Myocyte (in vitro differentiated cells): ENCODE data around the gene DNAH2. TPM values are rescaled to one million over a fixed set of nuclear protein-coding genes. Genes with fewer than 3 reads are reported as not detected.
A peak's percentile ranks its signal among the peaks of the same experiment; 100 is the strongest.

Experiments
- DNase-seq: peaks from one replicate; pipeline ENCODE4 v3.0.0-alpha.2; 2012; ENCODE audit warnings: low read depth
- total RNA-seq: library from RNA; depleted of rRNA; stranded (reverse); fragments of >200 nt; gene quantifications from 2 replicates; pipeline ENCODE4 v1.2.3, GENCODE V29; 2014

DNAH2 gene
- total RNA-seq, 1 donor from 2014 or later = 0.11 TPM

- no peak for DNase-seq
These were observed 120.0 kb downstream of the DNAH2 start for GRCh38 chr17:7837408-7838088.

- peak; percentile 86 for DNase-seq
These were observed 120.8 kb downstream of the DNAH2 start for GRCh38 chr17:7838090-7839075.

DNA sequence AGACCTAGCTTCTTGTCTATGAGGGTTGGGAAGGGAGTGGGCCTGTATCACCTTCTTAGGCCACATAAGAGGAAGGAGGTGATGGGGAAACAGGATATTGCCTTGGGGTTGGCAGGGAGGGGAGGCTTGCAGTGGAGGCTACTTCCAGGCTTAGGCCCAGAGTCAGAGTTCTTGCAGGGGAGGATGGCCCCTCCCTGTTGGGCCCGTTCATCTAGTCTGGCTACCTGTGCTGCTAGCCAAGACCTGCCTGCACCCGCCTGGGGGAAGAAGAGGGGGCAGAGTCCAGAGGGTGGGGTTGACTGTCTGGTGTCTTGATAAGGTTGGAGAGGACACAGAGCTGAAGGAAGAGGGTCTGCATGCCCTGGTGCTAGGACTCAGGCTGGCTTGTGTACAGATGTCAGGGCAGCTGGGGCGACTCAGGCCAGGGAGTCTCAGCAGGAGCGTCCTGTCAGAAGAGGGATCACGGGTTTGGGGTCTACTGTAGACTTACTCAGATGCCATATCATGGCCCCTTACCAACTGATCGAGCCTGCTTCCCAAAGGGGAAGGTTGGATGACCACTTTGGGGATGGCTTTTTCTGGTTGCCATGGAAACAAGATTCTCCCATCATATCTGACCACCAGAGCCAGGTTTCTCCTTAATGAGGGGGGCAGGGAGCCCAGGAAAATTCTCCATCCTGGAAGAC is 121.8 kb downstream of the DNAH2 start:
- DNase-seq = no peak

DNA sequence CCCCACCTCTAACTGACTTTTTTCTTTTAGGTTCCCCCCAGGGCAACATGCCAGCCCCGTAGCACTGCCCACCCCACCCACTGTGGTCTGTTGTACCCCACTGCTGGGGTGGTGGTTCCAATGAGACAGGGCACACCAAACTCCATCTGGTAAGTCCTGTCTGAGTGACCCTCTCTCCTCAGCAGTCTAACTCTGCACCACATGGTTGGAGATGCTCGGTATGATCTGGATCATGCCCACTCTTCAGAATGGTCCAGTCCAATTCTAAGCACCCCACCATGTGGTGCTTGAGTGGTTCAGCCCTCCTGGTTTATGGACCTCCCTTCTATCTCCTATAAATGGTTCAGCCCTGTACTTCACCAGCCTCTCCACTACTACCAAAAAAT is 122.3 kb downstream of the DNAH2 start:
- DNase-seq = no peak

DNA sequence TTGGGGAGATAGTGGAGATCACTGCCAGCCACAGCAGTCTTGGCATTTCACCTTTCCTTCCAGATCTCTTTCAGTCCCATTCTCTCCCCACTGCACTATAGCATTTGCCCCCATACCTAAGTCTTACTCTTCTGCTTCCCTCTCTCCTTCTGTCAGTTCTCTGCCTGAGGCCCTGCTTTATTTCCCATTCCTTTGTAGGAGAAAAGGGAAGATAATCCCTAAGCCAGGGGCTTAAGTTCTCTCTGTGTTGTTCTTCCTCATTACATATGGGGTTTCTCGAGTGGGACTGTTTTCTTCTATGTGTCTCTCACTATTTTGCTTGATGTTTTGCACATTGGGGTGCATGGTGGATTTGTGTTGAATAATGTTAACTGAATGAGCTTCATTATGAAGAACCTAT is 122.9 kb downstream of the DNAH2 start:
- DNase-seq = no peak

DNA sequence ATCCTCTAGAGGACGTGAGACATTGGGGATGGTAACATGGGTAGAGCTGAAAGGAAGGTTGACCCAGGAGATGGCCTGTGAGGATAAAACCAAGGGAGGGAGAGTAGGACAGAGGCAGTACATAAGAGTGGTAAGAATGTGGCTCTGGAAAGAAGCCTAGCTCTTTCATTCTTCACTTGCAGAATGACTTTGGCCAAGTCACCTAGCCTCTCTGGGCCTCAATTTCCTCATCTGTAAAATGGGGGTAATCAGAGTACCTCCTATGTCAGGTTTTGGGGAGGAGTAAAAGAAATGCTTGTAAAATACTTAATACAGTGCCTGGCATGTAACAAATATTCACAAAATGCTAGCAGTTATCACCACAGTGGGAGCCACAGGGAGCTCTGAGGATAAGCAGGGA is 123.3 kb downstream of the DNAH2 start:
- DNase-seq = no peak

DNA sequence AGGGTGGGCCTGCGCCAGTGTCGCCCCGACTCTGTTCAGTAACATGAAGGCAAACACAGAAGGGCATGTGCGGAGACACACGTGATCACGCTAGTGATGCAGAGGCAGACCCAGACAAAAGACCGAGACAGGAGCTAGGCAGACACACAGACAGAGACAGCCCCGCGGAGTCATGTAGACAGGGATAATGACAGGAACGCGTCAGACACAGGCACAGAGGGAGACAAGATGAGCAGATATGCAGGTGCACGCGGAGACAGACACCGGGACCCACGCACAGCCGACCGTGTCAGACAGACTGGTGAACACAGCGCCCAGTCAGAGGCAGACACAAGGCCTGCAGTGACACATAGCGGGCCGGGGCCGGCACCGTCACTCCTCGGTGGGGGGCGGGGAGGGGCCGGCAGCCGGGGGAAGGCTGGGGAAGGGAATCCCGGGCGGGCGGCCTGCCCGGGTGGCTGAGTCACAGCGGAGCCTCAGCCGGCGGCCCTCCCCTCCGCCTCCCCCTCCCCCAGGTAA is 123.9 kb downstream of the DNAH2 start:
- DNase-seq = peak; percentile 91

GRCh38 chr17:7841915-7842379 is 124.4 kb downstream of the DNAH2 start:
- DNase-seq = peak; percentile 93

- DNase-seq = peak; percentile 92
These were observed 125.1 kb downstream of the DNAH2 start for GRCh38 chr17:7842380-7843256.

GRCh38 chr17:7843257-7843535 is 125.7 kb downstream of the DNAH2 start:
- DNase-seq = peak; percentile 54

DNA sequence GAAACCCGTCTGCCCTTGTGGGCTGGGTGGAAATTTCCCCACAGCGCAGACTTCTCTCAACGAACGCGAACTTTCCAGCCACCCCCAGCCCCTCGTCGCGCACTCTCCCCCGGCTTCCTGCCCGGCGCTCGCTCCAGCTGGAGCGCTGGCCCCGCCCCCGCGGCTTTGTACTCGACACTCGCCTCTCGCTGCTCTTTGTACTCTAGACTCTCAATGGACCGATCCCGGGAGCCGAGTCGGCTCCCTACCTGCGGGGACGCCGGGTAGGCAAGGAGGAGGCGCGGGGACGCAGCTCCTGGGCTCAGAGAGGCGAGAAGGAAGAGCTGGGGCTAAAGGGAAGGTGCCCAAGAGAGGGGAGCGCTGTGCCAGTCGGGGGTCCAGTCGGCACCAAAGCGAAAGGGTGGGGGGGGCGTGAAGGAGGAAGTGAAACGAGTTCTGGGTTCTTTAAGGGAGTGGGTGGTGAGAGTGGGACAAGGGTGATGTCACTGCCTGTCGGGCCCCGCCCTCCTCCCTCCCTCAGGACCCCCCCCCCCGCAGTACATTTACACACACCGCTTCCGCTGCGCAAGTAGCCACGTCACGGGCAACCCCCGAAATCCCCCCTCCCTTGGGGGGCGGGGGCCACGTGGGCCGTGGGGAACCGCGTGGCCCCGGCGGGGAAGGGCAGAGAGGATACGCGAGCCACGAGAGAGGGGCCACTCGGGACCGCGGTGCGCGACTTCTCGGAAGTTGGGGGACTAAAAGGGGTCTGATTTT is 126.2 kb downstream of the DNAH2 start:
- peak; percentile 79 for DNase-seq

DNA sequence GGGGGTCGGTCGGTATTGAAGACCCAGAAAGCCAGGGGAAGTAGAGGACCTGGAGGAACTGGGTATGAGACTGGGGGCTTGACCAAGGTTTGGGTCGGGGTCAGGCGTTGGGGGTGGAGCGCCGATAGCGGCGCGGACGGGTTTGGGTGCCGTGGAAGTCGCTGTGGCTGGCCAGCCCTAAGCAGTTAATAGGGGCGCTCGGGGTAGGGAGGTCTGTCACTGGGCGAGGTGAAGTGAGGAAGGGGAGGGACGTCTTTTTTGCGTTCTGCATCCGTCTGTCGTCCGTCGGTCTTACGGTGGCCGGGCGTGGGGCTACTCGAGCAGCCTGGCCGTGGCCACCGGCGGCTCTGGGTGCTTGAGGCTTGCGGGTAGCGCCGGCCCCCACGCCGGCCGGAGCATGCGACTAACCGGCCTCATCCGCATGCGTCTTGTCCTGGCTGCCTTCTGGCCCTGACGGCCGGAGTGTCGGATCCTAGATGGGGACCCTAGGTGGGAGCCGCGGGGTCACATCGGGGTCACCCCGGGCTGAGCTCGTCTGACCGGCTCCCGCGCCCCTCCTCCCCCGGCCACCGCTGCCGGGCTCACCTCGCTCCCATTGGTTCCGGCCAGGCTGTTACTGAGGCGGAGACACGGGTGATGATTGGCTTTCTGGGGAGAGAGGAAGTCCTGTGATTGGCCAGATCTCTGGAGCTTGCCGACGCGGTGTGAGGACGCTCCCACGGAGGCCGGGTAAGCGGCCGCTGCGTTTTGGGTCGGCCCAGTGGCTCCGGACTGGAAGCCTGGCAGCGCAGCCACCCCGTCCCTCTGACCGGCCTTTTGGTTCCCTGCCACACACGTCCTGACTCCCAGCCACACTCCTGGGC is 127.0 kb downstream of the DNAH2 start:
- peak; percentile 97 for DNase-seq

DNA sequence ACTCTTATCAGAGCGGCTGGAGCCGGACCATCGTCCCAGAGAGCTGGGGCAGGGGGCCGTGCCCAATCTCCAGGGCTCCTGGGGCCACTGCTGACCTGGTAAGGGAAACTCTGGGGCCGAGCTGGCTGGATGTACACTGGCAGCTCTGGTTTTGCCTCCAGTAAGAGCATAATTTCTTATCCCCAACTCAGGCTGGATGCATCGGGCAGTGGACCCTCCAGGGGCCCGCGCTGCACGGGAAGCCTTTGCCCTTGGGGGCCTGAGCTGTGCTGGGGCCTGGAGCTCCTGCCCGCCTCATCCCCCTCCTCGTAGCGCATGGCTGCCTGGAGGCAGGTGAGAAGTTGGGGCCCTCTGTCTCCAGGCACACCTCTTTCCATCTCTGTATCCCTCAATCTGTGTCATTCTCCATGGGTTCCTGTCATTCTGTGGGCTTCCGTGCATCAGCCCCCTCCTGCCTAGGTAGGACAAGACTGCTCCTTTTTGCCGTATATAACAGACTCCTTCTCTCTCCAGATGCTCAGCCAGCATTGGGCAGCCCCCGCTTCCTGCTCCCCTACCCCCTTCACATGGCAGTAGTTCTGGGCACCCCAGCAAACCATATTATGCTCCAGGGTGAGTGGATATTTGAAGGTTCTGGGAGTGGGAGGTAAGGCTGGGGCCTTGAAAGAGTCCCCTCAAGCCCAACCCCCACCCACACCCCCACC is 128.0 kb downstream of the DNAH2 start:
- DNase-seq = no peak

DNA sequence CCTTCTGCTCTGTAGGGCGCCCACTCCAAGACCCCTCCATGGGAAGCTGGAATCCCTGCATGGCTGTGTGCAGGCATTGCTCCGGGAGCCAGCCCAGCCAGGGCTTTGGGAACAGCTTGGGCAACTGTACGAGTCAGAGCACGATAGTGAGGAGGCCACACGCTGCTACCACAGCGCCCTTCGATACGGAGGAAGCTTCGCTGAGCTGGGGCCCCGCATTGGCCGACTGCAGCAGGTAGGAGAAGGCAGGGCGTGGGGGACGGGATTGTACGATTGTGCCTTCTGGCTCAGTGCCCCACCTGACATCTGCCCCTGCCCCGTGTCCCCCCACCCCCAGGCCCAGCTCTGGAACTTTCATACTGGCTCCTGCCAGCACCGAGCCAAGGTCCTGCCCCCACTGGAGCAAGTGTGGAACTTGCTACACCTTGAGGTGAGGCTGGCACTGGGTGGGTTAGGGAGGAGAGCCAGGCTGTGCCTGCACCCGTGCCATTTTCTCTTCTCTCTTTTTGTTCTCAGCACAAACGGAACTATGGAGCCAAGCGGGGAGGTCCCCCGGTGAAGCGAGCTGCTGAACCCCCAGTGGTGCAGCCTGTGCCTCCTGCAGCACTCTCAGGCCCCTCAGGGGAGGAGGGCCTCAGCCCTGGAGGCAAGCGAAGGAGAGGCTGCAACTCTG is 128.7 kb downstream of the DNAH2 start:
- DNase-seq = no peak

DNA sequence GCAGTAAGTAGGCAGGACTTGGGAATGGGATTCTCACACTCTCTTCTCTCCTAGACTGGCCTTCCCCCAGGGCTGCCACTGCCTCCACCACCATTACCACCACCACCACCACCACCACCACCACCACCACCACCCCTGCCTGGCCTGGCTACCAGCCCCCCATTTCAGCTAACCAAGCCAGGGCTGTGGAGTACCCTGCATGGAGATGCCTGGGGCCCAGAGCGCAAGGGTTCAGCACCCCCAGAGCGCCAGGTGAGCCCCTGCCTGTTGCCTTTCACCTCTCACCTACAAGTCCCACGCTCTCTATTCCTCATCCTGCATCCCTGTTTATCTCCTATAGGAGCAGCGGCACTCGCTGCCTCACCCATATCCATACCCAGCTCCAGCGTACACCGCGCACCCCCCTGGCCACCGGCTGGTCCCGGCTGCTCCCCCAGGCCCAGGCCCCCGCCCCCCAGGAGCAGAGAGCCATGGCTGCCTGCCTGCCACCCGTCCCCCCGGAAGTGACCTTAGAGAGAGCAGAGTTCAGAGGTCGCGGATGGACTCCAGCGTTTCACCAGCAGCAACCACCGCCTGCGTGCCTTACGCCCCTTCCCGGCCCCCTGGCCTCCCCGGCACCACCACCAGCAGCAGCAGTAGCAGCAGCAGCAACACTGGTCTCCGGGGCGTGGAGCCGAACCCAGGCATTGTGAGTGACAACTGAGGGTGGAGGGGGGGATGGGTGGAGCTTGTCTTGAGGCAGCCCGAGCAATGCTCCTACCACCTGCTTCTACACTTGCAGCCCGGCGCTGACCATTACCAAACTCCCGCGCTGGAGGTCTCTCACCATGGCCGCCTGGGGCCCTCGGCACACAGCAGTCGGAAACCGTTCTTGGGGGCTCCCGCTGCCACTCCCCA is 129.5 kb downstream of the DNAH2 start:
- DNase-seq = no peak

DNA sequence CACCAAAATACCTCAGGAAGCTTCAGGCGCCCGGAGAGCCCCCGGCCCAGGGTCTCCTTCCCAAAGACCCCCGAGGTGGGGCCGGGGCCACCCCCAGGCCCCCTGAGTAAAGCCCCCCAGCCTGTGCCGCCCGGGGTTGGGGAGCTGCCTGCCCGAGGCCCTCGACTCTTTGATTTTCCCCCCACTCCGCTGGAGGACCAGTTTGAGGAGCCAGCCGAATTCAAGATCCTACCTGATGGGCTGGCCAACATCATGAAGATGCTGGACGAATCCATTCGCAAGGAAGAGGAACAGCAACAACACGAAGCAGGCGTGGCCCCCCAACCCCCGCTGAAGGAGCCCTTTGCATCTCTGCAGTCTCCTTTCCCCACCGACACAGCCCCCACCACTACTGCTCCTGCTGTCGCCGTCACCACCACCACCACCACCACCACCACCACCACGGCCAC is 130.6 kb downstream of the DNAH2 start:
- no peak for DNase-seq

DNA sequence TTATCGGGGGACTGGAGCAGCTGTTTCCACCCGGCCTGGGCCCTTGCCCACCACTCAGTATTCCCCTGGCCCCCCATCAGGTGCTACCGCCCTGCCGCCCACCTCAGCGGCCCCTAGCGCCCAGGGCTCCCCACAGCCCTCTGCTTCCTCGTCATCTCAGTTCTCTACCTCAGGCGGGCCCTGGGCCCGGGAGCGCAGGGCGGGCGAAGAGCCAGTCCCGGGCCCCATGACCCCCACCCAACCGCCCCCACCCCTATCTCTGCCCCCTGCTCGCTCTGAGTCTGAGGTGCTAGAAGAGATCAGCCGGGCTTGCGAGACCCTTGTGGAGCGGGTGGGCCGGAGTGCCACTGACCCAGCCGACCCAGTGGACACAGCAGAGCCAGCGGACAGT is 131.2 kb downstream of the DNAH2 start:
- no peak for DNase-seq
